ENCODE results near the gene CACNA1D. TPM values are rescaled to one million over a fixed set of nuclear protein-coding genes. Genes with fewer than 3 reads are reported as not detected.

The CACNA1D gene
- total and polyA plus RNA-seq, 12 donors: 0.04 to 1.9 (median 0.49) TPM

GRCh38 chr3:53617893-53618523 is 123.6 kb downstream of the CACNA1D start:
- intact Hi-C loops (cut with DNase I): no loop called here
- DNase-seq: peak in 1 of 2 donors; percentile 36

GRCh38 chr3:53618524-53618906 is 124.1 kb downstream of the CACNA1D start:
- Histone ChIP-seq H3K4me3 (no peak overlapping the region), H3K36me3 (no peaks in the 10 kb centered on the region), H3K27ac (no peak overlapping the region), H3K4me1 (peaks cover 0 to 10% (median 0%) of the 10 kb centered on the region in 9 donors), H3K9me3 (no peaks in the 10 kb centered on the region), H3K27me3 (peaks cover 0 to 51% (median 16%) of the 10 kb centered on the region in 7 donors)
- intact Hi-C loops (cut with DNase I): no loop called here
- no peak for ATAC-seq
- TF ChIP-seq CTCF (IDR thresholded peaks at IDR 0.05): no peak
- DNase-seq: no peak
- 68 to 70% methylated on average over 6 of the region's 6 CpGs for WGBS, 2 donors

More at GRCh38 chr3:53617893-53618523, 123.6 kb downstream of the CACNA1D start:
- H3K4me1 ChIP-seq: peaks cover 0 to 11% (median 0%) of the 10 kb centered on the region in 9 donors
- no peaks in the 10 kb centered on the region for H3K36me3 ChIP-seq
- no peak overlapping the region for H3K4me3 ChIP-seq
- 78% methylated on average over 8 of the region's 8 CpGs for WGBS, 2 donors
- peak in 7 of 8 donors; percentile 35 to 80 (median 68) for ATAC-seq
- H3K9me3 ChIP-seq: no peaks in the 10 kb centered on the region
- H3K27ac ChIP-seq: no peak overlapping the region
- H3K27me3 ChIP-seq: peaks cover 0 to 47% (median 16%) of the 10 kb centered on the region in 7 donors
- TF ChIP-seq CTCF (IDR thresholded peaks at IDR 0.05): no peak

GRCh38 chr3:53618936-53619335 is 124.5 kb downstream of the CACNA1D start:
- Histone ChIP-seq H3K27me3 (peaks cover 0 to 52% (median 16%) of the 10 kb centered on the region in 7 donors), H3K4me1 (peaks cover 0 to 9% (median 0%) of the 10 kb centered on the region in 9 donors), H3K36me3 (no peaks in the 10 kb centered on the region), H3K4me3 (no peak overlapping the region), H3K27ac (no peak overlapping the region), H3K9me3 (no peaks in the 10 kb centered on the region)
- 80 to 82% methylated on average over 5 of the region's 5 CpGs for WGBS, 2 donors
- no peak for ATAC-seq
- intact Hi-C loops (cut with DNase I): no loop called here
- no peak for TF ChIP-seq CTCF (IDR thresholded peaks at IDR 0.05)
- DNase-seq: no peak

GRCh38 chr3:53624061-53624857 is 129.8 kb downstream of the CACNA1D start:
- WGBS, 2 donors: 63 to 69% methylated on average over 10 of the region's 10 CpGs
- peaks cover 0 to 2% (median 0%) of the 10 kb centered on the region in 11 donors for H3K9me3 ChIP-seq
- H3K4me3 ChIP-seq: no peak overlapping the region
- intact Hi-C loops (cut with DNase I): no loop called here
- H3K27ac ChIP-seq: no peak overlapping the region
- no peak for DNase-seq
- ATAC-seq: no peak
- no peaks in the 10 kb centered on the region for H3K4me1 ChIP-seq
- H3K27me3 ChIP-seq: peaks cover 0 to 47% (median 22%) of the 10 kb centered on the region in 7 donors
- H3K36me3 ChIP-seq: no peaks in the 10 kb centered on the region
- no peak for TF ChIP-seq CTCF (IDR thresholded peaks at IDR 0.05)
